Chondrocyte (in vitro differentiated cells): ENCODE data around the gene TMED7. TPM values are rescaled to one million over a fixed set of nuclear protein-coding genes. Genes with fewer than 3 reads are reported as not detected.

Experiments used
- DNase-seq: peaks from one replicate; pipeline ENCODE4 v3.0.0; 2021; ENCODE audit warnings: mixed read lengths, low spot score
- H3K27ac Mint-ChIP-seq: one replicate; pipeline ENCODE4 v1.8.0; 2021; ENCODE audit warnings: mild to moderate bottlenecking, moderate library complexity, mixed read lengths; ENCODE audit not compliant: unreplicated experiment
- H3K27me3 Mint-ChIP-seq: 2 replicates; pipeline ENCODE4 v1.8.0; 2021; ENCODE audit warnings: low read depth, mixed read lengths
- H3K36me3 Mint-ChIP-seq: 2 replicates; pipeline ENCODE4 v1.8.0; 2021; ENCODE audit warnings: low read depth, mixed read lengths
- H3K4me1 Mint-ChIP-seq: 2 replicates; pipeline ENCODE4 v1.8.0; 2021; ENCODE audit warnings: low read depth, mild to moderate bottlenecking, mixed read lengths
- H3K4me3 Mint-ChIP-seq: one replicate; pipeline ENCODE4 v1.8.0; 2021; ENCODE audit warnings: mild to moderate bottlenecking, moderate library complexity, mixed read lengths; ENCODE audit not compliant: unreplicated experiment
- H3K9me3 Mint-ChIP-seq: 2 replicates; pipeline ENCODE4 v1.8.0; 2021; ENCODE audit warnings: low read depth, mixed read lengths
- CTCF ChIP-seq: fragments of 200-600 bp; sonication (generic); IDR thresholded peaks from 2 replicates; pipeline ENCODE4 v1.5.0; 2021; ENCODE audit warnings: antibody characterized with exemption, mild to moderate bottlenecking, moderate library complexity
- total RNA-seq: library from RNA; stranded (reverse); gene quantifications from 3 replicates; pipeline ENCODE4 v1.2.1, GENCODE V29; 2021

Gene TMED7
- total RNA-seq, 1 donor from 2014 or later = 132 TPM

DNA sequence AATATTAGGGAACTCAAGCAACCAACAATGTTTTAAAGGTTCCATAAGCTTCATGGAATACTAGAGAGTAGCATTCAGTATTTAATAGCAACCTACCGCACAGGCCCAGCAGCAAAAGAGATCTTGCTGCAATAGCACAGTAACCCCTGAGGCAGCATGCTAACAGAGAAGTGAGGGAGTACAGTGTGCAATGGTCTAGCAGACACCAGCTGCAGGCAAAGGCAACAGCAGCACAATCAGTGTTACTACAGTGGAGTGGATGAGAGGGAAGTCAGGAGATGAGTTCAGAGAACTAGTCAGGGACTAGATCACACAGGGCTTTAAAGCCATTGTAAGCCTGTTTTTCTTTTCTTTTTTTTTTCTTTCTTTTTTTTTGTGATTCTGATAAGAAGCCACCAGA, 26.3 kb downstream of the TMED7 start:
- H3K36me3 Mint-ChIP-seq = peaks cover 2% of the 10 kb centered on the region
- no peak for DNase-seq
- H3K4me3 Mint-ChIP-seq = no peak overlapping the region
- no peaks in the 10 kb centered on the region for H3K27me3 Mint-ChIP-seq
- H3K4me1 Mint-ChIP-seq = peaks cover 52% of the 10 kb centered on the region
- H3K9me3 Mint-ChIP-seq = no peaks in the 10 kb centered on the region
- peak overlapping the region; percentile 72 for H3K27ac Mint-ChIP-seq
- TF ChIP-seq CTCF = no peak

GRCh38 chr5:115594128-115595047, 31.4 kb downstream of the TMED7 start:
- no peak for TF ChIP-seq CTCF
- H3K27ac Mint-ChIP-seq = peak overlapping the region; percentile 24
- no peak for DNase-seq
- H3K36me3 Mint-ChIP-seq = no peaks in the 10 kb centered on the region
- no peaks in the 10 kb centered on the region for H3K27me3 Mint-ChIP-seq
- H3K4me1 Mint-ChIP-seq = peaks cover 38% of the 10 kb centered on the region
- no peak overlapping the region for H3K4me3 Mint-ChIP-seq
- H3K9me3 Mint-ChIP-seq = no peaks in the 10 kb centered on the region

DNA sequence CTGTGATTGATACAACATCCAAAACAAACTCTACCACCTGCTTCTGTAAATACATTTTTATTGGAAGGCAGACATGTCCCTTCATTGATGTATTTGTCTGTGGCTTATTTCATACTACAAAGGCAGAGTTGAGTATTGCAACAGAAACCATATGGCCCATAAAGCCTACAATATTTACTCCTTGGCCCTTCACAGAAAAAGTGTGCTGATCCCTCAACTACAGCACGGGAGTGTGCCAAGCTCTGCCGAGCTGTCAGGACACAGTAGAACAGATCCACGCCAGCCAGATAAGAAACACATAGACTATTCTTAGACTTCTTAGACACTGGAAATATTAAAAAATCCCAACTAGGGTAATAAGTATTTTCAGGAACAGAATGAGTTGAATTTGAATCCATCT, 36.8 kb downstream of the TMED7 start:
- H3K4me3 Mint-ChIP-seq = no peak overlapping the region
- peaks cover 12% of the 10 kb centered on the region for H3K4me1 Mint-ChIP-seq
- TF ChIP-seq CTCF = no peak
- no peaks in the 10 kb centered on the region for H3K36me3 Mint-ChIP-seq
- H3K27ac Mint-ChIP-seq = no peak overlapping the region
- no peaks in the 10 kb centered on the region for H3K27me3 Mint-ChIP-seq
- no peak for DNase-seq
- no peaks in the 10 kb centered on the region for H3K9me3 Mint-ChIP-seq

GRCh38 chr5:115588640-115589039, 37.2 kb downstream of the TMED7 start:
- H3K36me3 Mint-ChIP-seq = no peaks in the 10 kb centered on the region

More at GRCh38 chr5:115588640-115589039, 37.2 kb downstream of the TMED7 start:
- Mint-ChIP-seq H3K27ac (no peak overlapping the region), H3K9me3 (no peaks in the 10 kb centered on the region), H3K27me3 (no peaks in the 10 kb centered on the region), H3K4me1 (peaks cover 10% of the 10 kb centered on the region), H3K4me3 (no peak overlapping the region)
- DNase-seq = no peak
- TF ChIP-seq CTCF = no peak
